HCT116 (cell line): ENCODE measurements around the gene PRIMPOL.

Source experiments
- ATF3 ChIP-seq: IDR thresholded peaks from 2 replicates; pipeline ENCODE4 v1.6.1; 2012
- JUND ChIP-seq: IDR thresholded peaks from 2 replicates; pipeline ENCODE4 v1.6.1; 2012
- POLR2AphosphoS5 ChIP-seq: IDR thresholded peaks from 2 replicates; pipeline ENCODE4 v1.6.1; 2011; ENCODE audit warnings: mild to moderate bottlenecking, low read depth, low read length, moderate library complexity
- TF ChIP-seq, protein P1 (sequence below), 3 experiments: fragments of 200-600 bp in 1 of 3; sonication (generic) in 1 of 3; IDR thresholded peaks in 2 of 3; conservative IDR thresholded peaks in 1 of 3; 2 replicates each; pipeline ENCODE4 v1.5.1; 2012 to 2017; ENCODE audit warnings: low read depth in 2 of 3, low read length in 2 of 3, antibody characterized with exemption in 1 of 3, borderline replicate concordance in 1 of 3, control low read depth in 1 of 3, mild to moderate bottlenecking in 1 of 3, mixed read lengths in 1 of 3, mixed run types in 1 of 3, moderate library complexity in 1 of 3; ENCODE audit not compliant: insufficient read depth in 1 of 3

- TF ChIP-seq POLR2AphosphoS5 (no peak), ATF3 (no peak), JUND (no peak)
- TF ChIP-seq, protein P1, sequence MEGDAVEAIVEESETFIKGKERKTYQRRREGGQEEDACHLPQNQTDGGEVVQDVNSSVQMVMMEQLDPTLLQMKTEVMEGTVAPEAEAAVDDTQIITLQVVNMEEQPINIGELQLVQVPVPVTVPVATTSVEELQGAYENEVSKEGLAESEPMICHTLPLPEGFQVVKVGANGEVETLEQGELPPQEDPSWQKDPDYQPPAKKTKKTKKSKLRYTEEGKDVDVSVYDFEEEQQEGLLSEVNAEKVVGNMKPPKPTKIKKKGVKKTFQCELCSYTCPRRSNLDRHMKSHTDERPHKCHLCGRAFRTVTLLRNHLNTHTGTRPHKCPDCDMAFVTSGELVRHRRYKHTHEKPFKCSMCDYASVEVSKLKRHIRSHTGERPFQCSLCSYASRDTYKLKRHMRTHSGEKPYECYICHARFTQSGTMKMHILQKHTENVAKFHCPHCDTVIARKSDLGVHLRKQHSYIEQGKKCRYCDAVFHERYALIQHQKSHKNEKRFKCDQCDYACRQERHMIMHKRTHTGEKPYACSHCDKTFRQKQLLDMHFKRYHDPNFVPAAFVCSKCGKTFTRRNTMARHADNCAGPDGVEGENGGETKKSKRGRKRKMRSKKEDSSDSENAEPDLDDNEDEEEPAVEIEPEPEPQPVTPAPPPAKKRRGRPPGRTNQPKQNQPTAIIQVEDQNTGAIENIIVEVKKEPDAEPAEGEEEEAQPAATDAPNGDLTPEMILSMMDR (IDR thresholded peaks at IDR 0.05 in 2 of 3, conservative IDR thresholded peaks at IDR 0.05 in 1 of 3; ENCODE audit: borderline replicate concordance in 1 of 3, insufficient read depth in 1 of 3, low read depth in 2 of 3, low read length in 2 of 3), result no peak
Observed at GRCh38 chr4:184727430-184727829, 77.9 kb downstream of the PRIMPOL start.
